Trophoblast cell (in vitro differentiated cells and primary cell): ENCODE measurements around the gene PROSER1.

Source experiments
- DNase-seq, 2 donors: peaks; one replicate each; pipeline ENCODE4 v3.0.0-alpha.2; 2016
- H2AFZ ChIP-seq: 2 replicates; pipeline ENCODE4 v1.6.1; 2013; ENCODE audit warnings: low read length, moderate library complexity, mild to moderate bottlenecking; ENCODE audit not compliant: insufficient read depth, poor library complexity
- H2AK5ac ChIP-seq: 2 replicates; pipeline ENCODE4 v1.6.1; 2013; ENCODE audit warnings: mild to moderate bottlenecking, low read length
- H2BK120ac ChIP-seq: 2 replicates; pipeline ENCODE4 v1.6.1; 2013; ENCODE audit warnings: low read length, mild to moderate bottlenecking, moderate library complexity; ENCODE audit not compliant: insufficient read depth, poor library complexity
- H2BK12ac ChIP-seq: 2 replicates; pipeline ENCODE4 v1.6.1; 2013; ENCODE audit warnings: mild to moderate bottlenecking, low read length, moderate library complexity
- H2BK5ac ChIP-seq: 2 replicates; pipeline ENCODE4 v1.6.1; 2013; ENCODE audit warnings: low read length, low read depth, moderate library complexity, mild to moderate bottlenecking; ENCODE audit not compliant: poor library complexity
- H3K14ac ChIP-seq: 2 replicates; pipeline ENCODE4 v1.6.1; 2013; ENCODE audit warnings: mild to moderate bottlenecking, low read length
- H3K18ac ChIP-seq: 2 replicates; pipeline ENCODE4 v1.6.1; 2013; ENCODE audit warnings: mild to moderate bottlenecking, low read length
- H3K23ac ChIP-seq: 2 replicates; pipeline ENCODE4 v1.6.1; 2013; ENCODE audit warnings: low read length
- H3K27ac ChIP-seq: 2 replicates; pipeline ENCODE4 v1.5.1; 2013; ENCODE audit warnings: low read depth, mild to moderate bottlenecking, inconsistent platforms, low read length, moderate library complexity
- H3K27me3 ChIP-seq: 2 replicates; pipeline ENCODE4 v1.6.1; 2013; ENCODE audit warnings: inconsistent platforms, mild to moderate bottlenecking, low read length, moderate library complexity; ENCODE audit not compliant: insufficient read depth
- H3K36me3 ChIP-seq, 2 experiments: 1 replicate in 1 of 2; 2 replicates in 1 of 2; pipeline ENCODE4 v1.6.1; 2013; ENCODE audit warnings: low read length in 2 of 2, mild to moderate bottlenecking in 2 of 2, moderate library complexity in 1 of 2; ENCODE audit not compliant: insufficient read depth in 2 of 2, control insufficient read depth in 1 of 2
- H3K4ac ChIP-seq: 2 replicates; pipeline ENCODE4 v1.6.1; 2013; ENCODE audit warnings: low read depth, mild to moderate bottlenecking, low read length, moderate library complexity
- H3K4me1 ChIP-seq, 2 experiments: 1 replicate in 1 of 2; 2 replicates in 1 of 2; pipeline ENCODE4 v1.6.1; 2013; ENCODE audit warnings: low read length in 2 of 2, mild to moderate bottlenecking in 2 of 2, moderate library complexity in 1 of 2; ENCODE audit not compliant: insufficient read depth in 2 of 2, control insufficient read depth in 1 of 2
- H3K4me2 ChIP-seq: 2 replicates; pipeline ENCODE4 v1.6.1; 2013; ENCODE audit warnings: inconsistent platforms, mild to moderate bottlenecking, low read length, moderate library complexity
- H3K4me3 ChIP-seq: 2 replicates; pipeline ENCODE4 v1.5.1; 2013; ENCODE audit warnings: mild to moderate bottlenecking, low read depth, low read length, inconsistent platforms
- H3K79me1 ChIP-seq: one replicate; pipeline ENCODE4 v1.6.1; 2013; ENCODE audit warnings: low read length
- H3K79me2 ChIP-seq: 2 replicates; pipeline ENCODE4 v1.6.1; 2013; ENCODE audit warnings: low read length, mild to moderate bottlenecking; ENCODE audit not compliant: control insufficient read depth, insufficient read depth, poor library complexity
- H3K9ac ChIP-seq: 2 replicates; pipeline ENCODE4 v1.6.1; 2013; ENCODE audit warnings: mild to moderate bottlenecking, low read length
- H3K9me3 ChIP-seq: 2 replicates; pipeline ENCODE4 v1.6.1; 2013; ENCODE audit warnings: low read depth, mild to moderate bottlenecking, control low read depth, inconsistent platforms, low read length; ENCODE audit not compliant: insufficient read depth
- H4K12ac ChIP-seq: 2 replicates; pipeline ENCODE4 v1.6.1; 2013; ENCODE audit warnings: low read depth, mild to moderate bottlenecking, low read length, moderate library complexity
- H4K8ac ChIP-seq: 2 replicates; pipeline ENCODE4 v1.6.1; 2013; ENCODE audit warnings: low read depth, mild to moderate bottlenecking, low read length, moderate library complexity
- H4K91ac ChIP-seq: one replicate; pipeline ENCODE4 v1.6.1; 2013; ENCODE audit warnings: low read depth, mild to moderate bottlenecking, low read length, moderate library complexity
- WGBS: extraction: QIAGEN DNeasy Blood & Tissue Kit; methylation state at CpG from one replicate; pipeline ENCODE4 v1.1.7; 2013; ENCODE audit warnings: missing lambda C conversion rate; ENCODE audit not compliant: insufficient read length, insufficient coverage; ENCODE audit errors: extremely low coverage; 5-methylcytosine and 5-hydroxymethylcytosine counted together

PROSER1 gene

DNA sequence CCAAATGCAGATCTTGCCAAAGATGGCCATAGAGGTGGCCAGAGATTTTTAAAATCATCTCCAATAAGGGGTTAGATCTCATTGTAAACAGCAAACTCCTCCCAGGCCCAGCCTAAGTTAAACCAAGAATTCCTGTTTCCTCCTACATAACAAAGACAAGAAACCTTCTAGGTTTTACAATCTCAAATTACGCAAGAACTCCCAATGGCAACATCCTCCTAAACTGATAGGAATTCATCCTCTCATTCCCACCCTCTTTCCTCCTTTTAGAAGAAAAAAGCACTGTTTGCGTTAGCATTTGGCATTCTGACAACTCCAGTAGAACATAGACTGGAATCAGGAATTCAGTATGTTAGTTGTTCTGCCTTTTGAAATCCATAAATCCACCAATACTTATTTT is 14.6 kb downstream of the PROSER1 start:
- no peak overlapping the region for H4K12ac ChIP-seq
- H4K8ac ChIP-seq: no peak overlapping the region
- no peak overlapping the region for H3K4ac ChIP-seq
- no peak overlapping the region for H3K4me2 ChIP-seq
- peak; percentile 43 to 94 for DNase-seq
- no peak overlapping the region for H3K4me3 ChIP-seq
- no peak overlapping the region for H2AFZ ChIP-seq
- no peaks in the 10 kb centered on the region for H3K27me3 ChIP-seq
- peak overlapping the region; percentile 58 for H3K27ac ChIP-seq
- no peak overlapping the region for H3K18ac ChIP-seq
- no peaks in the 10 kb centered on the region for H3K9me3 ChIP-seq
- H2BK5ac ChIP-seq: no peak overlapping the region
- peaks cover 3 to 4% of the 10 kb centered on the region in 2 experiments for H3K4me1 ChIP-seq
- no peak overlapping the region for H2BK120ac ChIP-seq
- WGBS: no CpG with 5 or more reads among the region's 2 CpGs
- no peak overlapping the region for H2BK12ac ChIP-seq
- H3K23ac ChIP-seq: no peak overlapping the region
- H3K14ac ChIP-seq: no peak overlapping the region
- H3K79me2 ChIP-seq: no peaks in the 10 kb centered on the region
- H2AK5ac ChIP-seq: no peak overlapping the region
- H3K36me3 ChIP-seq: peaks cover 4 to 14% of the 10 kb centered on the region in 2 experiments
- H4K91ac ChIP-seq: no peak overlapping the region
- H3K79me1 ChIP-seq: peaks cover 4% of the 10 kb centered on the region
- no peak overlapping the region for H3K9ac ChIP-seq

GRCh38 chr13:39020853-39021462 is 16.9 kb downstream of the PROSER1 start:
- Histone ChIP-seq H3K27ac (no peak overlapping the region), H4K91ac (no peak overlapping the region), H3K23ac (no peak overlapping the region), H3K36me3 (peaks cover 4 to 18% of the 10 kb centered on the region in 2 experiments), H3K14ac (no peak overlapping the region), H3K4me3 (no peak overlapping the region), H3K27me3 (no peaks in the 10 kb centered on the region), H3K79me1 (peaks cover 4% of the 10 kb centered on the region), H2AFZ (no peak overlapping the region), H3K18ac (no peak overlapping the region), H3K79me2 (no peaks in the 10 kb centered on the region), H3K4ac (no peak overlapping the region), H3K4me1 (peaks cover 3 to 4% of the 10 kb centered on the region in 2 experiments), H2BK12ac (no peak overlapping the region), H3K9ac (no peak overlapping the region), H2BK5ac (no peak overlapping the region), H4K8ac (no peak overlapping the region), H2BK120ac (no peak overlapping the region), H3K9me3 (no peaks in the 10 kb centered on the region), H3K4me2 (no peak overlapping the region), H2AK5ac (no peak overlapping the region), H4K12ac (no peak overlapping the region)
- WGBS: no CpG with 5 or more reads among the region's 4 CpGs
- DNase-seq: peak in 1 of 2 donors; percentile 6

GRCh38 chr13:39016787-39017186 is 21.1 kb downstream of the PROSER1 start:
- Histone ChIP-seq H4K8ac (no peak overlapping the region), H3K36me3 (peaks cover 22 to 38% of the 10 kb centered on the region in 2 experiments), H3K27me3 (no peaks in the 10 kb centered on the region), H4K12ac (no peak overlapping the region), H3K27ac (no peak overlapping the region), H3K79me2 (no peaks in the 10 kb centered on the region), H2BK120ac (no peak overlapping the region), H4K91ac (no peak overlapping the region), H3K18ac (no peak overlapping the region), H3K4ac (no peak overlapping the region), H3K9ac (no peak overlapping the region), H3K9me3 (no peaks in the 10 kb centered on the region), H2BK12ac (no peak overlapping the region), H3K4me3 (no peak overlapping the region), H3K4me1 (no peaks in the 10 kb centered on the region), H2AFZ (no peak overlapping the region), H3K4me2 (no peak overlapping the region), H3K23ac (no peak overlapping the region), H2BK5ac (no peak overlapping the region), H2AK5ac (no peak overlapping the region), H3K79me1 (no peaks in the 10 kb centered on the region), H3K14ac (no peak overlapping the region)
- no CpG with 5 or more reads among the region's 2 CpGs for WGBS
- DNase-seq: peak; percentile 35 to 63

GRCh38 chr13:39016087-39016486 is 21.8 kb downstream of the PROSER1 start:
- H3K27ac ChIP-seq: no peak overlapping the region
- H2BK120ac ChIP-seq: no peak overlapping the region
- no peak overlapping the region for H2BK5ac ChIP-seq
- H3K9ac ChIP-seq: no peak overlapping the region
- no CpG with 5 or more reads among the region's 1 CpG for WGBS
- no peak overlapping the region for H2AK5ac ChIP-seq
- H3K4me3 ChIP-seq: no peak overlapping the region
- H3K79me2 ChIP-seq: no peaks in the 10 kb centered on the region
- no peak overlapping the region for H3K18ac ChIP-seq
- H3K4me2 ChIP-seq: no peak overlapping the region
- H3K4ac ChIP-seq: no peak overlapping the region
- H3K14ac ChIP-seq: no peak overlapping the region
- H4K12ac ChIP-seq: no peak overlapping the region
- H4K91ac ChIP-seq: no peak overlapping the region
- peaks cover 25 to 41% of the 10 kb centered on the region in 2 experiments for H3K36me3 ChIP-seq
- no peaks in the 10 kb centered on the region for H3K79me1 ChIP-seq
- H4K8ac ChIP-seq: no peak overlapping the region
- no peak overlapping the region for H2BK12ac ChIP-seq
- no peaks in the 10 kb centered on the region for H3K27me3 ChIP-seq
- H3K4me1 ChIP-seq: no peaks in the 10 kb centered on the region
- no peak for DNase-seq
- H3K9me3 ChIP-seq: no peaks in the 10 kb centered on the region
- no peak overlapping the region for H3K23ac ChIP-seq
- no peak overlapping the region for H2AFZ ChIP-seq
